Heart left ventricle (tissue), 16 donors: ENCODE results near the gene CNRIP1. TPM values are rescaled to one million over a fixed set of nuclear protein-coding genes. Genes with fewer than 3 reads are reported as not detected.

Experiments used
- ATAC-seq, 4 donors: fragments of 200-7000 bp; cut with Tn5 transposase; one replicate each; pipeline ENCODE4 v1.9.1; 2020 to 2022; ENCODE audit warnings: moderate library complexity in 4 of 4, mild to moderate bottlenecking in 3 of 4, moderate number of reproducible peaks in 1 of 4
- DNase-seq, 5 donors: peaks; one replicate each; pipeline ENCODE4 v3.0.0-alpha.2; 2020
- H3K27ac ChIP-seq, 12 donors: fragments of 200-600 bp; sonication (generic) in 4 of 12; one replicate each; pipeline versions ENCODE4 v1.5.0 to v1.8.0; 2016 to 2022; ENCODE audit warnings: mild to moderate bottlenecking in 2 of 12
- H3K27me3 ChIP-seq, 9 donors: fragments of 200-600 bp; sonication (generic) in 2 of 9; one replicate each; pipeline versions ENCODE4 v1.5.1 to v1.8.0; 2016 to 2022; ENCODE audit warnings: mild to moderate bottlenecking in 3 of 9
- H3K36me3 ChIP-seq, 9 donors: fragments of 200-600 bp; sonication (generic) in 2 of 9; one replicate each; pipeline versions ENCODE4 v1.5.0 to v1.8.0; 2018 to 2022; ENCODE audit warnings: mild to moderate bottlenecking in 2 of 9
- H3K4me1 ChIP-seq, 12 donors: fragments of 200-600 bp; sonication (generic) in 4 of 12; one replicate each; pipeline versions ENCODE4 v1.5.0 to v1.8.0; 2016 to 2022; ENCODE audit warnings: mild to moderate bottlenecking in 3 of 12
- H3K4me3 ChIP-seq, 12 donors: fragments of 200-600 bp; sonication (generic) in 4 of 12; one replicate each; pipeline versions ENCODE4 v1.5.0 to v1.8.0; 2017 to 2022; ENCODE audit warnings: mild to moderate bottlenecking in 9 of 12, moderate library complexity in 4 of 12
- H3K9me3 ChIP-seq, 12 donors: fragments of 200-600 bp; sonication (generic) in 4 of 12; one replicate each; pipeline versions ENCODE4 v1.5.0 to v1.8.0; 2016 to 2022; ENCODE audit warnings: mild to moderate bottlenecking in 1 of 12
- POLR2A ChIP-seq, 2 donors: fragments of 450-650 bp; IDR thresholded peaks; one replicate each; pipeline ENCODE4 v1.6.1; 2017; ENCODE audit warnings: antibody characterized with exemption in 2 of 2, mild to moderate bottlenecking in 2 of 2, moderate library complexity in 2 of 2
- WGBS, 4 donors: extraction: QIAGEN DNeasy Blood & Tissue Kit in 2 of 4; methylation state at CpG; one replicate each; pipeline versions ENCODE4 v1.1.5 to v1.1.7; 2013 to 2018; 5-methylcytosine and 5-hydroxymethylcytosine counted together
- intact Hi-C, 10 donors: fragments of 100-400 bp; cut with DNase I; formaldehyde crosslinking; loops; one replicate each; pipeline versions ENCODE4 v1.11.1 to v1.14.2; 2022
- polyA plus RNA-seq, 2 donors: library from polyadenylated mRNA; stranded (reverse); fragments of 200-250 nt; gene quantifications; one replicate each; pipeline ENCODE4 v1.2.3, GENCODE V29; 2013
- total RNA-seq, 9 donors: library from RNA; depleted of rRNA in 2 of 9; stranded (reverse); fragments of >200 nt in 2 of 9; fragmentation: NEBNext Ultra II Directional in 3 of 9; extraction: Animal tissue kit (Norgen Biotek cat#: 25700) in 3 of 9; gene quantifications; one replicate each; pipeline versions ENCODE4 v1.1.0 to v1.2.4, GENCODE V29; 2016 to 2023
- TF ChIP-seq, protein P1 (sequence below), 12 donors: fragments of 200-600 bp; sonication (generic) in 4 of 12; IDR thresholded peaks; one replicate each; pipeline versions ENCODE4 v1.5.0 to v1.8.0; 2018 to 2022; ENCODE audit warnings: antibody characterized with exemption in 12 of 12, mild to moderate bottlenecking in 5 of 12
- donor health status: ischemic (EF 13 %, LVEDD 7.1; RV severe dilation, severe dysfunction).
- donor health status: healthy with polysubstance abuse.
- donor health status: DM: no; HTN: yes; CAD: no.
- donor health status: DM: no; HTN: no; CAD: no.
- donor health status: ischemic (EF 25% LVEDD 6.9; RV normal size, moderate dysfunction).
- donor health status: ischemic (EF 25% LVEDD 5.7; RV mildly dilated, moderate dysfunction).
- donor health status: healthy.
- donor health status: DM: yes; HTN: yes; CAD: no.
- donor health status: ischemic (EF 35%, LVEDD 5.7; RV mildly dilated, moderate dysfunction).
- donor health status: nonischemic (EF 11% LVEDD 7.7; RV severe dilation, severe dysfunction).
- donor health status: DM: yes; HTN: yes; CAD: no.
- donor health status: PGD.
- donor health status: ischemic (EF 29% LVEDD 5.4; RV normal size, mild dysfunction).
- donor health status: nonischemic (EF 23%, LVEDD 6.1; RV moderate dilation, normal function).

Gene CNRIP1
- total and polyA plus RNA-seq, 11 donors = 5.8 to 17.3 (median 7.7) TPM

DNA sequence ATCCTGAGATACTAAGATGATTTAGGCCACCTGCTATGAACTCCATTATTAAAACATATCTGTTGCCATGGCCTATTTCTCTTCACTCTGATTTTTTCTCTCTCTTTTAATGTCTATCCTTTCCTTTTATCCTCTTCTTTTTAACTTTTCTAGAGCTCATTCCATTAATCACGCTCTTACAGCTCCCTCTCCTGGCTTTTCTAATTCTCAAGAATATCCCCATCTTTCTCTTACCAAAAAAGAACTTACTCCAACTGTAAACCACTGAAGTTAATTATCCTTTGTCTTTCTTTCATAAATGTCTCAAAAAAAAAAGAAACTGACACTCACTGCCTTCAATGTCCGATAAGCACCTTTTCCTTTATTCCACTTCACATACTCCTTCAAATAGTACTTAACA, 75.3 kb downstream of the CNRIP1 start:
- H3K27me3 ChIP-seq = no peaks in the 10 kb centered on the region
- no peak overlapping the region for H3K4me3 ChIP-seq
- H3K4me1 ChIP-seq = peaks cover 0 to 100% (median 70%) of the 10 kb centered on the region in 12 donors
- no peaks in the 10 kb centered on the region for H3K9me3 ChIP-seq
- WGBS, 4 donors = 64 to 72% (median 70%) methylated on average over 2 of the region's 2 CpGs
- peak overlapping the region in 1 of 12 donors; percentile 14 for H3K27ac ChIP-seq
- H3K36me3 ChIP-seq = peaks cover 0 to 7% (median 0%) of the 10 kb centered on the region in 9 donors
- ATAC-seq = no peak
- TF ChIP-seq POLR2A (IDR thresholded peaks at IDR 0.05) = no peak
- TF ChIP-seq, protein P1, sequence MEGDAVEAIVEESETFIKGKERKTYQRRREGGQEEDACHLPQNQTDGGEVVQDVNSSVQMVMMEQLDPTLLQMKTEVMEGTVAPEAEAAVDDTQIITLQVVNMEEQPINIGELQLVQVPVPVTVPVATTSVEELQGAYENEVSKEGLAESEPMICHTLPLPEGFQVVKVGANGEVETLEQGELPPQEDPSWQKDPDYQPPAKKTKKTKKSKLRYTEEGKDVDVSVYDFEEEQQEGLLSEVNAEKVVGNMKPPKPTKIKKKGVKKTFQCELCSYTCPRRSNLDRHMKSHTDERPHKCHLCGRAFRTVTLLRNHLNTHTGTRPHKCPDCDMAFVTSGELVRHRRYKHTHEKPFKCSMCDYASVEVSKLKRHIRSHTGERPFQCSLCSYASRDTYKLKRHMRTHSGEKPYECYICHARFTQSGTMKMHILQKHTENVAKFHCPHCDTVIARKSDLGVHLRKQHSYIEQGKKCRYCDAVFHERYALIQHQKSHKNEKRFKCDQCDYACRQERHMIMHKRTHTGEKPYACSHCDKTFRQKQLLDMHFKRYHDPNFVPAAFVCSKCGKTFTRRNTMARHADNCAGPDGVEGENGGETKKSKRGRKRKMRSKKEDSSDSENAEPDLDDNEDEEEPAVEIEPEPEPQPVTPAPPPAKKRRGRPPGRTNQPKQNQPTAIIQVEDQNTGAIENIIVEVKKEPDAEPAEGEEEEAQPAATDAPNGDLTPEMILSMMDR (IDR thresholded peaks at IDR 0.05) = peak in 7 of 12 donors; percentile 15 to 44 (median 33)
- DNase-seq = no peak
- intact Hi-C loops = loop anchor here in 1 of 10 donors (5.0 kb wide), 1 partner anchor 47 kb away; no protein-coding TSS in a partner anchor

Other genes starting within 250 kb of the CNRIP1 start
- gene PNO1, start 162.1 kb downstream of the CNRIP1 start, total RNA-seq = 10 to 100 TPM in 3 of 9 donors, 1 to 10 TPM in 6; 6.6 to 11.3 (median 8.8) TPM
- gene PNO1, start 162.1 kb downstream of the CNRIP1 start, polyA plus RNA-seq = 10 to 100 TPM in 1 of 2 donors, 1 to 10 TPM in 1; 4.5 to 20.1 TPM
- 10 to 100 TPM; 13.8 to 50.9 (median 35.3) TPM for gene PPP3R1, start 67.4 kb downstream of the CNRIP1 start, total RNA-seq
- 10 to 100 TPM; 13.4 to 22.6 TPM for gene PPP3R1, start 67.4 kb downstream of the CNRIP1 start, polyA plus RNA-seq
- gene PLEK, start 45.3 kb upstream of the CNRIP1 start, total RNA-seq = 10 to 100 TPM in 2 of 9 donors, 1 to 10 TPM in 7; 1.3 to 90.0 (median 3.4) TPM
- 1 to 10 TPM; 1.4 to 1.5 TPM for gene PLEK, start 45.3 kb upstream of the CNRIP1 start, polyA plus RNA-seq
- gene FBXO48, start 147.3 kb upstream of the CNRIP1 start, total RNA-seq = 1 to 10 TPM in 6 of 9 donors, under 1 TPM in 3; 0.56 to 1.3 (median 1.1) TPM
- under 1 TPM; 0.42 to 0.46 TPM for gene FBXO48, start 147.3 kb upstream of the CNRIP1 start, polyA plus RNA-seq
- 1 to 10 TPM; 3.9 to 7.9 (median 5.4) TPM for gene APLF, start 147.6 kb upstream of the CNRIP1 start, total RNA-seq
- gene APLF, start 147.6 kb upstream of the CNRIP1 start, polyA plus RNA-seq = under 1 TPM; 0.64 to 0.65 TPM